Progenitor cell of endocrine pancreas (in vitro differentiated cells): ENCODE measurements around the gene SSNA1. TPM values are rescaled to one million over a fixed set of nuclear protein-coding genes. Genes with fewer than 3 reads are reported as not detected.

Source experiments
- DNase-seq: peaks from one replicate; pipeline ENCODE4 v3.0.0; 2021; ENCODE audit warnings: low spot score; ENCODE audit not compliant: unreplicated experiment
- H3K27ac Mint-ChIP-seq: 2 replicates; pipeline ENCODE4 v1.8.0; 2021; ENCODE audit warnings: mild to moderate bottlenecking, moderate library complexity, mixed read lengths
- H3K27me3 Mint-ChIP-seq: 2 replicates; pipeline ENCODE4 v1.8.0; 2021; ENCODE audit warnings: mixed read lengths
- H3K36me3 Mint-ChIP-seq: 2 replicates; pipeline ENCODE4 v1.8.0; 2022; ENCODE audit warnings: mixed read lengths; ENCODE audit not compliant: insufficient read depth
- H3K4me1 Mint-ChIP-seq: 2 replicates; pipeline ENCODE4 v1.8.0; 2021; ENCODE audit warnings: low read depth, mixed read lengths
- H3K4me3 Mint-ChIP-seq: 2 replicates; pipeline ENCODE4 v1.8.0; 2021; ENCODE audit warnings: low read depth, mild to moderate bottlenecking, moderate library complexity, mixed read lengths
- H3K9me3 Mint-ChIP-seq: 2 replicates; pipeline ENCODE4 v1.8.0; 2021; ENCODE audit warnings: low read depth, mixed read lengths
- CTCF ChIP-seq: fragments of 200-600 bp; sonication (generic); IDR thresholded peaks from one replicate; pipeline ENCODE4 v1.5.0; 2021; ENCODE audit warnings: antibody characterized with exemption, mild to moderate bottlenecking; ENCODE audit not compliant: unreplicated experiment
- total RNA-seq: library from RNA; stranded (reverse); gene quantifications from 2 replicates; pipeline ENCODE4 v1.2.1, GENCODE V29; 2021

The SSNA1 gene
- total RNA-seq, 1 donor from 2014 or later: 52.5 TPM

- Mint-ChIP-seq H3K27me3 (peaks cover 32% of the 10 kb centered on the region), H3K27ac (no peak overlapping the region), H3K36me3 (no peaks in the 10 kb centered on the region), H3K4me1 (no peaks in the 10 kb centered on the region), H3K9me3 (no peaks in the 10 kb centered on the region), H3K4me3 (no peak overlapping the region)
- no peak for DNase-seq
- no peak for TF ChIP-seq CTCF
Observed at GRCh38 chr9:137149942-137150616, 38.4 kb upstream of the SSNA1 start.

- H3K4me1 Mint-ChIP-seq: no peaks in the 10 kb centered on the region
- no peak overlapping the region for H3K27ac Mint-ChIP-seq
- H3K4me3 Mint-ChIP-seq: no peak overlapping the region
- DNase-seq: no peak
- H3K27me3 Mint-ChIP-seq: peaks cover 36% of the 10 kb centered on the region
- no peak for TF ChIP-seq CTCF
- no peaks in the 10 kb centered on the region for H3K36me3 Mint-ChIP-seq
- no peaks in the 10 kb centered on the region for H3K9me3 Mint-ChIP-seq
Observed at GRCh38 chr9:137150617-137151457, 37.6 kb upstream of the SSNA1 start.

- H3K36me3 Mint-ChIP-seq: no peaks in the 10 kb centered on the region
- H3K4me3 Mint-ChIP-seq: no peak overlapping the region
- H3K9me3 Mint-ChIP-seq: no peaks in the 10 kb centered on the region
- no peak for DNase-seq
- H3K4me1 Mint-ChIP-seq: no peaks in the 10 kb centered on the region
- H3K27me3 Mint-ChIP-seq: peaks cover 39% of the 10 kb centered on the region
- no peak overlapping the region for H3K27ac Mint-ChIP-seq
- TF ChIP-seq CTCF: no peak
Observed at GRCh38 chr9:137152844-137153405, 35.6 kb upstream of the SSNA1 start.

GRCh38 chr9:137156567-137157375 is 31.7 kb upstream of the SSNA1 start:
- Mint-ChIP-seq H3K4me3 (no peak overlapping the region), H3K27me3 (peaks cover 49% of the 10 kb centered on the region), H3K9me3 (no peaks in the 10 kb centered on the region), H3K4me1 (no peaks in the 10 kb centered on the region), H3K36me3 (no peaks in the 10 kb centered on the region), H3K27ac (no peak overlapping the region)
- TF ChIP-seq CTCF: no peak
- DNase-seq: no peak
